Measurements from ENCODE around the gene EMC6.

GRCh38 chr17:3712811-3713463 lies 44.3 kb downstream of the EMC6 start:
- TF ChIP-seq TAF1 (IDR thresholded peaks at IDR 0.05; ENCODE audit: borderline replicate concordance, insufficient read depth, low read length) = no peak
- TF ChIP-seq POLR2AphosphoS5 (IDR thresholded peaks at IDR 0.05; ENCODE audit: low read depth, low read length) = no peak

All from PFSK-1 (cell line).